Measurements from ENCODE around the gene CDKN1C.

CDKN1C gene

GRCh38 chr11:2889362-2890273 is 4.0 kb upstream of the CDKN1C start:
- DNase-seq: no peak

DNA sequence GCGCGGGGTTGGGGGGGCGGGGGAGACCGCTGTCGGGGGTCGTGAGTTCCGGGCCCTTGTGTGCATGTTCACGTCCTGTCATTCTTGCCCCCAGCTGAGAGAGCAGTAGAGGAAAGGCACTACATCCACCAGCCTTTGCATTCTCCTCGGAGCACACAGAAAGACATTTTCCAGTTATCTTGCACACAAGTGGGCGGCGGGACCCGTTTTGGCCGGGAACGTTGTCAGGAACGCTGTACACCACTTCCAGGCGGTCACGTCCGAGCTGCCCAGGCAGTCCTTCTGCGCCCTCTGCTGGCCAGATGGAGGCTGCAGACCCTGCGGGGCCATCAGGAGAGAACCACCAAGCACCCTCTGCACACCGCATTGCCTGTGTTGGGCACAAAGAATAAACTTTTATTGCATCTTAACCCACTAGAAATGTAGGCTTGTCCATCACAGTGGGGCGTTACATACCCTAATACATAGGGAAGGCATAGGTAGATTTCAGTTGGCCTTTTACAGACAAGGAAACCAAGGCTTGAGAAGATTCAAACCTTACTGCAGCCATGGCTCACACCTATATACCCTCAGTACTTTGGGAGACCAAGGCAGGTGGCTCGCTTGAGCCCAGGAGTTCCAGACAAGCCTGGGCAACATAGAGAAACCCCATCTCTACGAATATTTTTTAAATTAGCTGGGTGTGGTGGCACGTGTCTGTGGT is 2.8 kb upstream of the CDKN1C start:
- peak; percentile 83 for DNase-seq

GRCh38 chr11:2887515-2888195 is 2.1 kb upstream of the CDKN1C start:
- DNase-seq: no peak

GRCh38 chr11:2886936-2887335 is 1.4 kb upstream of the CDKN1C start:
- DNase-seq: no peak

DNA sequence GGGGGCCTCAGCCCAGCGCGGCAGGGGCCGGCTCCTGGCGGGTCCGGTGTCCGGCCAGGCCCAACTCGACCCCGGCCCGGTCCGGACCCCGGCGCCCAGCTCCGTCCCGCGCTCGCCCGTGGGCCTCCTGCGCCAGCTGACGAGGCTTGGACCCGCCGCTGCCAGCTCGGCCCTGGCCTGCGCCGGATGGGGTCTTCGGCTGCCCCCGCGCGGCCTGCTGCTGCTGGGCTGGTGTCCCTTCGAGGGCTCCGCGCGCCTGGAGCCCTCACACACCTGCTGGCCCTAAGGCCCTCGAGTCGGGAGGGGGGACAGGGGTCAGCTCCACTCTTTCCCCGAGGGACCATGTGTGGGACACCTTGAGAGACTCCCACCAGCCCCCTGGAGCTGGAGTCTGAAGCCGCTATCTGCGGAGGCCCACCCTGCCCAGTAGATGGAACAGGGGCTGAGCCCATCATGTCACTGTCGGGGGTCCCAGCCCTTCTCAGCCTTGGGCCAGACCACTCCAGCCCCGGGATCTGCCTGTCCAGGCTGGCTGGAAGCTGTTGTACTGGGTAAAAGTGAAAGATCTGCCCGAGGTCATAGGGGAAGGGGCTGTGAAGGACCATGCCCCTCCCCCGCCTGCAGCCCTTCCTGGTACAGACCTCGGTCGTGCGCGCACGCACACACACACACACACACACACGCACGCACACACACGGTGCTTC is 768 bp upstream of the CDKN1C start:
- DNase-seq: peak; percentile 45

DNA sequence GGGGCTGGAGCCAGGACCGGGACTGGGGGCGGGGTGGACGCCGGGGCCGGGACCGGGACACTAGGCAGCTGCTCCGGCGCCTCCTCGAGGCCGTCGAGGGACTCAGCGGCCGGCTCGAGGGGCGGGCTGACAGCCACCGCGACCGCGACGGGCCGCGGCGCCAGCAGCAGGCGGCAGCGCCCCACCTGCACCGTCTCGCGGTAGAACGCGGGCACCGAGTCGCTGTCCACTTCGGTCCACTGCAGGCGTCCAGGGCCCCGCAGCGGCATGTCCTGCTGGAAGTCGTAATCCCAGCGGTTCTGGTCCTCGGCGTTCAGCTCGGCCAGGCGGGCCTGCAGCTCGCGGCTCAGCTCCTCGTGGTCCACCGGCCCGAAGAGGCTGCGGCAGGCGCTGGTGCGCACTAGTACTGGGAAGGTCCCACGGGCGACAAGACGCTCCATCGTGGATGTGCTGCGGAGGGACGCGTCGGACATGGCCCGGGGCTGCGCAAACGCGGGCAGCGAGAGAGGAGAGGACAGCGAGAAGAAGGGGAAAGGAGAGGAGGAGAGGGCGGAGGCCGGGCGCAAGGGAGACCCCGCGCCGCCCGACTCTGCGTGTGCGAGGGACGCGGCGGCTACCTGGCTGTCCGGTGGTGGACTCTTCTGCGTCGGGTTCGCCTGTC is 428 bp downstream of the CDKN1C start:
- DNase-seq: peak; percentile 64

DNA sequence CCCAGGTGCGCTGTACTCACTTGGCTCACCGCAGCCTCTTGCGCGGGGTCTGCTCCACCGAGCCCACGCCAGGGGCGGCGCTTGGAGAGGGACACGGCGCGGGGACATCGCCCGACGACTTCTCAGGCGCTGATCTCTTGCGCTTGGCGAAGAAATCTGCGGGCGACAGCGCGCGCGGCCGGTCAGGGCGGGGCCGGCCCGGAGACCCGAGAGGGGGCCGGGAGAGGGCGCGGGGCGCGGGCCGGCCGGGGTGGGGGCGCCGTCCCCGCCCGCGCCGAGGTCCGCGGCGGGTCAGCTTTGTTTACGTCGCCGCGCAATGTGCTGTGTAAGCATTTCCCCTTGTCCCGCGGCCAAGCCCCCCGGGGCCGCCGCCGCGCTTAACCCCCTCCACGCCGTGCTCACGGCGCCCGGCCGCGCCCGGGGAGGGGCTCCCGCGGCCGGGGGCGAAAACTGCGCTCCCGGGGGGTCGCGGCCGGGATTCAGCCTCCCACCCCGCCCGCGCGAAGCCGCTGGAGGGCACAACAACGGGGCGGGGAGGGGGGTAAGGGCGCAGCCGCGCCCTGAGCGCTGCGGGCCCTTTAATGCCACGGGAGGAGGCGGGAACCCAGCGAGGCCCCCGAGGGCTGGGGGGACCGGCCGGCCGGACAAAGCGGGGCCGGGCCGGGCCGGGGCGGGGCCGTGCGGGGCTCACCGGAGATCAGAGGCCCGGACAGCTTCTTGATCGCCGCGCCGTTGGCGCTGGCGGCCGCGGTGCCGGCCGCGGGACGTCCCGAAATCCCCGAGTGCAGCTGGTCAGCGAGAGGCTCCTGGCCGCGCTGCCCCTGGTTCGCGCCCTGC is 1.4 kb downstream of the CDKN1C start:
- no peak for DNase-seq

DNA sequence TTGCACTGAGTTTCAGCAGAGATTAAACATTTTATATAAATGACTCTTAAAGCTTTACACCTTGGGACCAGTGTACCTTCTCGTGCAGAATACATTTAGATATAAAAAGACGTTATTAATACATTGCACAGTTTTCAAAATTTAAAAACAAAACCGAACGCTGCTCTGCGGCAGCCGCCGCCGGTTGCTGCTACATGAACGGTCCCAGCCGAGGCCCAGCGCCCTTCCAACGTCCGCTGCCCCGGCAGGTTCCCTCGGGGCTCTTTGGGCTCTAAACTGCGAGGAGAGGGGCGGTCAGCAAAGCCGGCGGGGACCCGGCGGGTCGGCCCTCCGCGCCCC is 2.0 kb downstream of the CDKN1C start:
- no peak for DNase-seq

DNA sequence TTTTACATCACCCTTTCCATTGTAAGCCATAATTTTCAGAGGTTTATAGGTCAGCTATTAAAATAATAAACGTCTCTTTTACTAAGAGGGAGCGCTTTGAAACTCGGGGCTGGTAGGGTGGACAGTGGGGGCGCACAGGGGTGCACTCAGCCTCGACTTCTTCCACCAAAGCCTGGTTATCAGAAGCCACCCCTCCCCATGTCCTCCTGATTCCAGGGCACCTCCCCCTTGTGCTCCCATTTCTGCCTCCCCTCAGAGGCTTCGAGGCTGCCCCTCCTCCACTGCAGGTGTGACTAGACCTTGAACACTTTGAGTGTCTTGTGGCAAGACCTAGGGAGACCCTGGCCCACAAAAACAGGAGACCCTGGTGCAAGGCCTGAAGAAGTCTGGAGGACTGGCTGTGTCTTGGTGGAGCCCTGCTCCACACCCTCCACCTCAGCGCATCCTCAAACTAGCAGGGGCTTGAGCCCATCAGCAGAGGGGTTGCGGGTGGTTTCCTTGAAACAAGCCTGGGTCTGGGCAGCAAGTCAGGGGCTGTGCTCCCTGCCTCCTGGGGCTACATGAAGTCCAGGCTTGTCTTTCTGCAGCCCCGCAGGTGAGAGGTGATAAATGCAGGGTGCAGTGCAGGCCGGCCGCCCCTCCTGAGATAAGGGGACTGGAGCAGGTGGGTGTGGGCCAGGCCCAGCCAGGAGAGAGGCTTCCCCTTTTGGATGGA is 3.0 kb downstream of the CDKN1C start:
- DNase-seq: no peak

DNA sequence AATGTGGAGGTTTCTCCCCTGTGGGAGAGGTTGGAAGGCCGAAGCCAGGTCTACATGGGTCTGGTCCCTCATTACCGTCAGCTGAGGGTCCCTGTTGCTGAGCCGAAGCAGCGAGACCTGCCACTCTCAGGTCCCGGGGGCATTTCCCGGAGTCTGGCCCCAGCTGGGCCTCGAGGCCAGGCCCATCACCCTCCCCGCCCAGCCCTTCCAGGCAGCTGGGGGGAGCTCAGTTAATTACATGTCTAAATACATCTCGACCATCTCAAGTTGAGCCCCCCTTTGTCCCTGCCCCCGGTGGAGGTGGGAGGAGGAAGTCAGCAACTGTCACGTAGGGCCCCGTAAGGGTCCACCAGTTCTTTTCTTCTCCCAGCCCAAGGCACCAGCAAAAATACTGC is 3.6 kb downstream of the CDKN1C start:
- no peak for DNase-seq

DNA sequence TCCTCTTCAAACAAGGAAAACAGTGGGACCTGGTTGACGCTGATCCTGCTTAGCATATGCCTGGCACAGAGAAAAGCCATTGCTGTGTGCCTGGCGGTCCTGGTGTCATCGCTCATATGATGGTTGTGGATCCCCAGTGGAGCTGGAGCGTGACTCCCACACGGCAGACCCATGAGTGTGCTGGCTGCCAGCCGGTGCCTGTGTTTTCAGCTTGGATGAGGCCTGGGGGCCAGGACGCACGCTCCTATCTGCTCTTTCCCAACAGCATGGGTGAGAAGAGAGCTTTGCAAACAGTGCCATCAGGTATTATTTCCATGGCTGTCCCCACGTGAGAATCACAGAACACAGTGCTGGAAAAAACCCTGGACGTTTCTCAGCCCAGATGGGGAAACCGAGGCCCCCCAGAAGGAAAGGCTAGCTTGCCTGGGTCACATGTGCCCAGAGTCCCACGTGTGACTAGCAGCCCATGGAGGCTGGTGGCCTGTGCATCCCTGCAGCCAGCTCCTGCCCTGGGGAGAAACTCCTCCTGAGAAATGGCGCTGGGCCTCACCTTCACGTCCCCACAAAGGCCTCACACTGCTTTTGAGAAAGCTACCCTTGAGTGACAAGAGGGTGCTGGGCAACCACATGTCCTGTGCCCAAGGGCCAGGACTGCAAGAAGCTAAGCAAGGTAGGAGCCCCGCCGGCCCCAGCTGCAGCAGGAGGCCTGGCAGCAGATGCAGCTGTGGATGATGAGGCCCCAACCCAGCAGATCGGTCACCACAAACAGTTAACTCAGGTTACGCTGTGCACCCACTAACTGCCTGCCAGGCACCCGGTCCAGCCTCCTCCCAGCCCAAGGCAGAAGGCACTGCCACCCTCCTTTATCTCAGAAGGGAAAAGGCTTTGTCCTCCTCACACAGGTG is 4.2 kb downstream of the CDKN1C start:
- no peak for DNase-seq

GRCh38 chr11:2880646-2881045 is 4.9 kb downstream of the CDKN1C start:
- DNase-seq: no peak

GRCh38 chr11:2878782-2879181 is 6.8 kb downstream of the CDKN1C start:
- no peak for DNase-seq

DNA sequence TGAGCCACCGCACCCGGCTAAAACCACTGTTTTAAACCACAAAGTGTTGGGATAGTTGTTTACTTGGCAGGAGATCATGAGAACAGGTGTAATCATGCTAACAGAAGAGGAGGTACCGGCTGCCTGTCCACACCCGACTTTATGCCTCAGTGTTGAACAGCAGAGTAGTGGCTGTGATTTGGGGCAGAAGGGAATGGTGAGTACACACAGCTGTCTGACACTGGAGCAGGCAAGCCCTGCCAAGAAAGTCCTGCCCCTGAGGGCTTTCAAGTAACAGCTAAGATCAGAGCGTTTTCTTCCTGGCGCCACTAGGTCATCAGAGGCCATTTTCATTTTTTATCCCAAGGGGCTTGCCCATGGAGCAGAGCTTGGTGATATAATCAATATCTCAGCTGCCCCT is 8.1 kb downstream of the CDKN1C start:
- DNase-seq: no peak

- no peak for DNase-seq
Measured at GRCh38 chr11:2874963-2875362, 10.6 kb downstream of the CDKN1C start.

GRCh38 chr11:2870969-2871680 is 14.4 kb downstream of the CDKN1C start:
- no peak for DNase-seq

- no peak for DNase-seq
Measured at GRCh38 chr11:2870460-2870859, 15.1 kb downstream of the CDKN1C start.

DNA sequence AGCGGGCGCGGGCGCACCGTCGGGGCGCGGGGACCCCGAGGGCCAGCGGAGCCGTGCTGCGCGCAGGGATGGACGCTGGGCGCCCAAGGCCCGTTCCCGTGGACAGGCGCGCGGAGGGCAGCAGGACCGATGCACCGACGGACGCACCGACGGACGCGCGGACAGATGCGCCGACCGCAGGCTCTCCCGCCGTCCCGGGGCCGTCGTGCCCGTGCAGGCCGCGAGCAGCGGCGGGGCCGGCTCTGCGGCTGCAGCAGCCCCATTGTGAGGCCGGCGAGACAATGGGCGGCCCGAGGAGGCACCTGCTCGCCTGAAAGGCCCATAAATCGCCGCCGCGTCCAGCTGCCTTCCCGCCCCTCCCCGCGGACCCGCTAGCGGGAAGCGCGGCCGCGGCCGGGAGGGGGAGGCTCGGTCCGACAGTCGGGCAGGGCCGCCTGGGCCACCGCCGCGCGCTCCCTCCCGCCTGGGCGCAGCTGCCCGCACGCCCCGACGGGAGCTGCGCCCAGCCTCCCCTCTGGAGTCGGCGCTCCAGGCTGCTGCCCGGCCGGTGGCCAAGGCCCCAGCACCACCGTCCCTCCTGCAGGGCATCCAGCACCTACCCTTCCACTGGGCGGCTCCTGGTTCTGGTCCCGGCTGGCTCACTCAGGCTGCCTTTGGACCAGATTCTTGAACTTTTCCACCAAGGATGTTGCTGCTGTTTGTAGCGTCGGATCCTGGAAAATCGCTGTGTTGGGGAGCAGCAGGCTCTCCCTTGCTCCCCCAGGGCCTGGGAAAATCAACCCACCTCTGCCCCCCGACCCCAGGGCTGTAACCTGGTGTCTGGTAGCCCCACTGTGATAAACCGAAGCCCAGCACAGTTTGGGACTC is 15.8 kb downstream of the CDKN1C start:
- no peak for DNase-seq
